Stimulated activated CD8-positive, alpha-beta memory T cell treated with anti-CD3 and anti-CD28 coated beads, Interleukin-7, amount 100 ng/mL, for 48 hours (primary cell): ENCODE data around the gene B4GALT4.

Source experiments
- DNase-seq, 2 donors: peaks; one replicate each; pipeline ENCODE4 v3.0.0-alpha.2; 2020; ENCODE audit warnings: low read depth in 1 of 2; ENCODE audit errors: extremely low read depth in 1 of 2

The B4GALT4 gene

GRCh38 chr3:119237299-119237698 is 3.4 kb downstream of the B4GALT4 start:
- DNase-seq, result no peak

DNA sequence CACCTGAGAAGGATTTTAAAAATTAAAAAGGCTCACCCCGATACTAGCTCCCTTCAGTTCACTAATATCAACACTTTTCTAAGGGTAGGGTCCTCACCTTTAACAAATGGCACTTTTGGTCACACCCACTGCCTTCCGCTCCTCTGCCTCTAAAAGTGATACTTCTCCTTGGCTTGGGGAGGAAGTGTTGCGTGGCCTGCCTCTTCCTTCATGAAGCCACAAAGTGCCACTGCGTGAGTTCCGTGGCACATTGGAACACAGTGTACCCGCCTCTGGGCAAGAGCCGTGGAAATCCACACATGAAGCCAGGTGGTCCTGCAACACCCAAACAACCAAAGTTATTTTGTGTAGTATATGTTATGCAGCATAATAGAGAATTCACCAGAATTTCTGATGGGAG is 3.9 kb downstream of the B4GALT4 start:
- DNase-seq, result no peak

DNA sequence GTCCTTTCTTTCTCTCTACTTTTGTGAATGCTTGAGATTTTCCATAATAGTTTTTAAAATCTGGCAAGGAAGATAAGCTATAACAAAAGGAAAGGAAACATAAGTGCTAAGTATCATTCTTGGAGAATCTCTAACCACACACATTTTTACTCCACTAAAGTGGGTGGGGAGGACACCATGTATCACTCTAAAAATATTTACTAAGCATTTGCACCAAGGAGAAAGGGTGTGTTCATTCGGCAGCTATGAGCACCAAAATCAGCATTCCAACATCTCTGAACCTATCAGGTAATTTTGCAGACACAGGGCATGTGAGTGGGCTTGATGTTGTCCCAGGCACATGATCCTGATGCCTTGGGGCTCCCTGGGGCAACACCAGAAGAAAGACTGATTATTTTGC is 5.5 kb downstream of the B4GALT4 start:
- DNase-seq, result no peak

DNA sequence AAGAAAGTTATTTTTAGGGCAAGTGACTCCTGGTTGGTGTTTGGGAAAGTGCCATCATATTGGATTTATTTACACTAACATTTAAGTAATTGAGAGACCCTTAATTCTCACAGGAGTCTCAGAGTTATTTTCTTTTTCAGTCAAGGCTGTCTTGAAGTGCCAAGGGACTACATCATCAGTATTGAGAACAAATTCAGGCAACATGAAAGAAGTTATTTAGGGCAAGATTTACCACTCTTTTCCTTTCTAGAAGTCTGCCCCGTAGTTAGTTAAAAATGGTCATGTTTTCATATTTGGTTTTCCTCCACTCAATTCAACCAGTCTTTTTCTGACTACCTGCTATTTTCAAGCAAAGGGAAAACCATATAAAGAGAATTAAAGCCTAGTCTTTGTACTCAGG is 6.1 kb downstream of the B4GALT4 start:
- no peak for DNase-seq

DNA sequence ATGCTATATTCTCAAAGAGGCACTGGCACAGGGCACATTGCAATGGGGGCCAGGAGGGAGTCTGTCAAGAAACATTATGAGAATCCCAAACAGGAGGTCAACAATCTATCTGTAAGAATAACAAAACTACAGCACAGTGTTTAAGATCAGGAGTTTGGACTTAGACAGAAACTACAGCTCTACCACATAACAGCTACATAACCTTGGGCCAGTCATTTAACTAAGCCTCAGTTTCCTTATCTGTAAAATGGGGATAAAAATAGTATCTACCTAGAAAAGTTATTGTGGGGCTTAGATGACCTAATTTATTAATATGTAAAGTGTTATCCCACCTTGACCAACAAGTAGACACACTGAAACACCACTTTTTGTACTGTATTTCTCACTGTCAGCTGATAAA is 9.9 kb downstream of the B4GALT4 start:
- DNase-seq, result no peak

GRCh38 chr3:119230071-119230470 is 10.6 kb downstream of the B4GALT4 start:
- DNase-seq, result no peak

GRCh38 chr3:119229190-119229589 is 11.5 kb downstream of the B4GALT4 start:
- DNase-seq, result no peak

- DNase-seq, result no peak
These were observed 12.1 kb downstream of the B4GALT4 start for GRCh38 chr3:119228373-119229145.

- DNase-seq, result no peak
These were observed 13.4 kb downstream of the B4GALT4 start for GRCh38 chr3:119227070-119227850.

- DNase-seq, result no peak
These were observed 15.6 kb downstream of the B4GALT4 start for GRCh38 chr3:119225121-119225520.

DNA sequence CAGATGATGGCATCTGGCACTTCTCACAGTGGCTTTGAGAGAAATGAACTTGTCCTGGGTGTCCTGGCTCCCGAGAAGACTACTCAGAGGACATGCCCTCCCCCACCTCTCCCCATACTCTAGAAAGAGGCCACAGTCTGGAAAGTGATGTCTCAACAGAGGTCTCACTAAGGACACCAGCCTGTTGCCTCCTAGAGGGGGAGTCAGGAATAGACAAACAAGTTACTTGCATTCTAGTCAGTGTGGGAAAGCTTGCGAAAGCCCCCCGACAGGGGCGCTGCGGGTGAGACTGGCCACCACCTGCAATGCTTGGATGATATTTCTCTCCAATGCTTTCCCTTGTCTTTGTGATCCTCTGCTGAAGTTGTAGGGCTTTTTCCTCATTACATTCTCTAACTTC is 17.2 kb downstream of the B4GALT4 start:
- DNase-seq, result no peak

DNA sequence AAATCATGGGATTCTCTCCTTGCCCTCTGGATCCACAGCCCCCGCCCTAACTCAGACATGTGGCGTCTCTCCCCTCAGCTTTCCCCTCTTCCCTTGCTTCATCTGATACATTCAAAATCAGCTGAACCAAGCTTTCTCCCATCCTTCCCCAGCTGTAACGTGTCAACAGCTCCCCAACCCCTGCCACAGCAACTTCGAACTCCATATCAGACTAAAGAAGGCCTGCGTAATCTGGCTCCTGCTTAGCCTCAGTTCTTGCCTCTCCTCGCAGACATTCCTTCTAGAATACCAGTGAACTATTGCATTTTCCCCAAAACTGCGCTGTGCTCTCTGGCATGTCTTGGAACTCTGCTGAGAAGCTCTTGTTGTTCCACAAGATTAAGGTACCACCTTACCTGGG is 18.3 kb downstream of the B4GALT4 start:
- DNase-seq, result no peak

GRCh38 chr3:119221779-119222320 is 18.8 kb downstream of the B4GALT4 start:
- no peak for DNase-seq

DNA sequence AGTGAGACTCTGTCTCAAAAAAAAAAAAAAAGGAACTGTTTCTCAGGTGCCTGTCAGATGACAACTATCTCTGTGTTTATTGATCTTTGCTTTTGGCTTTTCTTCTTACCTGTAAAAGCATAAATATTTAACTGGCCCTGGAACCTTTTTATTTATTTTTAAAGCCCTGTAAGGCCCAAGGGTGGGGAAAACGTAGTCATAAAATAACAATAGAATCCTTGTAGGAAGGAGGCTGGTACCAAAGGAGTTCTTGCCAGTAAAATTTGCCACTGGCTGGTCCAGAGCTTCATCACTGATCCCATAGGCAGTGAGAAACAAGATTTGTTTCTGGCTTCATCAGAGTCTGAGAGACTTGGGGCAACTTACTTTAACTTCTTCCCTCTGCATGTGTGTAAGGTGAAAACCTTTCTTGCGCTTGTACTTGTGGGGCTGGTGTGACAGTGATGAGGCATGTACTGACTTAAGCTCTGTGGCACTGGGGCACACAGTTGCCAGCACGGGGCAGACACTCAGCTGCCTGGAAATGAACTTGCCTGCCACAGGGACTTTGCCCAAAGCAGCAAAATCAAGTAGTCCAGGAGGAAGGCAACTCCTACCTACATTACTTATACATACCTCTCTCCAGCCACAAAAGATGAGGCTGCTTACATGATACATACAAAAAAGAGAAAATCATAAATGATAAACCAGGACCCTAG is 19.6 kb downstream of the B4GALT4 start:
- no peak for DNase-seq

DNA sequence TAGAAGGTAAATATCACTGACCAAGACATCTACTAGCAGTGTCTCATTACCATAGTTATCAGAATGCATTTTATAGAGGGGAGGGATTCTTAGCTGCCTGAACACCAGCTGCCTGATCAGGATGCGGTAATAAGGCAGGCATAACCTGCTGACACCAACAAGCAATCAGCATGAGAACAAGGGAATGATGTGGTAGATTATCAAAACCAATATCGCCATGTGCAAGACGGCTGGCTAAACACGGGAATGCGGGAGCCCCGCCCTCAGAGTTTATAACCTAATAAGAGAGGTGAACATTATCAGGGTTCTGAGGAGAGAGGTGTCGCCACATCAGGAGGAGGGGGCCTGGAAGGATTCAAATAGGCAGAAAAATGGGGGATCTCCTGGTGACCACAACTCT is 20.5 kb downstream of the B4GALT4 start:
- DNase-seq, result no peak

- no peak for DNase-seq
These were observed 21.6 kb downstream of the B4GALT4 start for GRCh38 chr3:119219069-119219468.

- no peak for DNase-seq
These were observed 28.9 kb downstream of the B4GALT4 start for GRCh38 chr3:119211803-119212202.

- DNase-seq, result no peak
These were observed 29.5 kb downstream of the B4GALT4 start for GRCh38 chr3:119211193-119211592.

- DNase-seq, result no peak
These were observed 33.2 kb downstream of the B4GALT4 start for GRCh38 chr3:119207512-119207875.

DNA sequence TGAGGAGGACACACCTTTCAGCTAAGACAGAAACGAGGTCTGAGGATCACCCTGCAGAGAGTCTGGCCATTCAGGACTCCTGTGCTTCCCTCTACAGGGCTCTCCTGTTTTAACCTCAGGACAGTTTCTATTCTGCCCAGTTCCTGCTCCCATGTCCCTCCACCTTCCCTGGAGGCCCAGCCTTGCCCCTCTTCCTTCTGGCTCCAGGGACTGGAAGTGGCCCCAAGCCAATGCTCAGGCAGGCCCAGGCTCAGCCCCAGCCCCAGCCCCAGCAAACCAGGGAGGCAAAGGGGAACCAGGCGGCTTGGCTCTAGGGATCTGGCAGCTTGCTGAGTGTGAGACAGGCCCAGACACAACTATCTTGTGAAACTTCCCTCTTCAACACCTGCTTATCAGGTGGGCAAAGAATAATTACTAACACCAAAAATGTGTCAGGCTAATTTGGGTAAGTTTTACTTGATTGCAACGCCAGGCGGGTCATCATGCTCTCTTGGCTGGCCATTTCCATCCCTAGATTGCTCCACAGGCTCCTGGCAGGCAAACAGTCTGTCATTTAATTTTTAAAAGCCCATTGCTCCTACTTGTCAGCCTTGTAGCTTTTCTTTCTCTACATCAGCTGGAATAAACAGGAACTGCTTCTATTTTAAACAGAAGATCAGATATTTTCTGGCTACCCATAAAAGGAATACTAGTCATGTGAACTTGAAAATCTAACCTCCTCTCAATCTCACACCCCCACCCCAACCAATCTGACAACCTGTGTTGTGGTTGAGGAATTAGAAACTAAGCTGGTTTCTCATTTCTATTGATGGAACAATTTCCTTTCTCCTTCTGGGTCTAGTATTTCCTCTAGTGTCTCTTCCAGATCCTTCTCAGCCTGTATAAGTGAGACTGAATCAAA is 33.8 kb downstream of the B4GALT4 start:
- no peak for DNase-seq

DNA sequence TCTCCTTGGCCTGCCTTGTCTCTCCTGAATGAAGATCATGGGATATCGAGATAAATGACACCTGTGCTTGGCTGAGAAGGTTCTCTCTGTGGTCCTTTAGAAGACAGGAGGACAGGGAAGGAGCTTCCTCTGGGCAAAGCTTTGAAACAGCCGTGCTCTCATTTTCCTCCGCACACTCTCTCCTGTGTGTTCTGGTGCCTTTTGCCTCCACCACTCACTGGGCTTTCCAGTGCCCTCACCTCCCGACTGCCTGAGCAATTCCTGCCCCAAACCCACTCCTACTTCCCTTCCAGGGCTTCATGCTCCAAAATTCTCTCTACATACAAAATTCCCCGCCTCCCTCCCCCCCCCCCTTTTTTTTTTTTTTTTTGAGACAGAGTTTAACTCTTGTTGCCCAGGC is 35.0 kb downstream of the B4GALT4 start:
- DNase-seq, result no peak
